NCI-H2171 (cell line): ENCODE measurements around the gene COL6A2.

Experiments
- DNase-seq: peaks from one replicate; lab custom pipeline; 2025; lab: John Stamatoyannopoulos, UW

The COL6A2 gene

GRCh38 chr21:46114963-46115362 lies 17.1 kb downstream of the COL6A2 start:
- no peak for DNase-seq

GRCh38 chr21:46115441-46116188 lies 17.7 kb downstream of the COL6A2 start:
- DNase-seq = no peak

- DNase-seq = no peak
Measured at GRCh38 chr21:46116189-46116775, 18.4 kb downstream of the COL6A2 start.

- no peak for DNase-seq
Measured at GRCh38 chr21:46116776-46117585, 19.1 kb downstream of the COL6A2 start.

GRCh38 chr21:46117586-46118315 lies 19.8 kb downstream of the COL6A2 start:
- no peak for DNase-seq

- no peak for DNase-seq
Measured at GRCh38 chr21:46118316-46119143, 20.6 kb downstream of the COL6A2 start.

GRCh38 chr21:46119144-46119636 lies 21.3 kb downstream of the COL6A2 start:
- DNase-seq = no peak

GRCh38 chr21:46119637-46120271 lies 21.8 kb downstream of the COL6A2 start:
- DNase-seq = no peak

GRCh38 chr21:46120301-46121285 lies 22.7 kb downstream of the COL6A2 start:
- no peak for DNase-seq

GRCh38 chr21:46121286-46122221 lies 23.6 kb downstream of the COL6A2 start:
- no peak for DNase-seq

GRCh38 chr21:46122237-46122671 lies 24.3 kb downstream of the COL6A2 start:
- no peak for DNase-seq

GRCh38 chr21:46122758-46123683 lies 25.1 kb downstream of the COL6A2 start:
- DNase-seq = no peak

- no peak for DNase-seq
Measured at GRCh38 chr21:46124083-46124925, 26.4 kb downstream of the COL6A2 start.

- DNase-seq = no peak
Measured at GRCh38 chr21:46124926-46125845, 27.3 kb downstream of the COL6A2 start.

GRCh38 chr21:46125846-46126301 lies 28.0 kb downstream of the COL6A2 start:
- no peak for DNase-seq
